DOHH2 (cell line): ENCODE results near the gene ZNF581.
A peak's percentile ranks its signal among the peaks of the same experiment; 100 is the strongest.

ENCODE experiments used
- H3F3A ChIP-seq: fragments of 200-600 bp; sonication (generic), shearing (Covaris generic); 2 replicates; pipeline ENCODE4 v1.6.0; 2016; ENCODE audit warnings: antibody characterized with exemption, mild to moderate bottlenecking; ENCODE audit not compliant: control insufficient read depth, insufficient read depth
- H3K27ac ChIP-seq: fragments of 200-600 bp; sonication (generic); 2 replicates; pipeline ENCODE4 v1.5.1; 2014; ENCODE audit warnings: low read depth, mild to moderate bottlenecking, low read length, moderate library complexity
- H3K27me3 ChIP-seq: fragments of 200-600 bp; sonication (generic); 2 replicates; pipeline ENCODE4 v1.6.1; 2014; ENCODE audit warnings: mild to moderate bottlenecking, low read length, mixed read lengths; ENCODE audit not compliant: control insufficient read depth
- H3K36me3 ChIP-seq: fragments of 200-600 bp; sonication (generic); 2 replicates; pipeline ENCODE4 v1.6.1; 2014; ENCODE audit warnings: mild to moderate bottlenecking, low read length, moderate library complexity, mixed read lengths; ENCODE audit not compliant: control insufficient read depth
- H3K4me1 ChIP-seq: fragments of 200-600 bp; sonication (generic); 2 replicates; pipeline ENCODE4 v1.6.1; 2014; ENCODE audit warnings: mild to moderate bottlenecking, low read length, mixed read lengths; ENCODE audit not compliant: control insufficient read depth
- H3K4me2 ChIP-seq: fragments of 200-600 bp; sonication (generic); 2 replicates; pipeline ENCODE4 v1.6.0; 2014; ENCODE audit warnings: mild to moderate bottlenecking, low read length, moderate library complexity
- H3K4me3 ChIP-seq: fragments of 200-600 bp; sonication (generic); 2 replicates; pipeline ENCODE4 v1.5.1; 2014; ENCODE audit warnings: mild to moderate bottlenecking, low read length, mixed read lengths
- H3K79me2 ChIP-seq: fragments of 200-600 bp; sonication (generic); 2 replicates; pipeline ENCODE4 v1.6.1; 2014; ENCODE audit warnings: mild to moderate bottlenecking, low read length, mixed read lengths; ENCODE audit not compliant: control insufficient read depth
- H3K9me2 ChIP-seq: fragments of 200-600 bp; sonication (generic); replicated peaks from 2 replicates; pipeline ENCODE4 v1.6.1; 2014; ENCODE audit warnings: mild to moderate bottlenecking, low read length, mixed read lengths; ENCODE audit not compliant: control insufficient read depth
- H3K9me3 ChIP-seq: fragments of 200-600 bp; sonication (generic); 2 replicates; pipeline ENCODE4 v1.6.1; 2014; ENCODE audit warnings: antibody characterized with exemption, low read length, mixed read lengths; ENCODE audit not compliant: control insufficient read depth, insufficient read depth
- H4K20me1 ChIP-seq: fragments of 200-600 bp; sonication (generic); 2 replicates; pipeline ENCODE4 v1.6.0; 2014; ENCODE audit warnings: low read depth, mild to moderate bottlenecking, antibody characterized with exemption, low read length, moderate library complexity; ENCODE audit not compliant: control insufficient read depth, insufficient read depth
- EZH2phosphoT487 ChIP-seq: fragments of 200-600 bp; sonication (generic); IDR thresholded peaks from 2 replicates; pipeline ENCODE4 v1.6.1; 2017; ENCODE audit warnings: borderline replicate concordance, mild to moderate bottlenecking, antibody characterized with exemption, low read length, moderate library complexity, mixed read lengths
- TF ChIP-seq, protein P1 (sequence below): fragments of 200-600 bp; sonication (generic); IDR thresholded peaks from one replicate; pipeline ENCODE4 v1.5.1; 2014; ENCODE audit warnings: antibody characterized with exemption, mild to moderate bottlenecking, low read depth, low read length; ENCODE audit not compliant: poor library complexity, severe bottlenecking

Gene ZNF581

DNA sequence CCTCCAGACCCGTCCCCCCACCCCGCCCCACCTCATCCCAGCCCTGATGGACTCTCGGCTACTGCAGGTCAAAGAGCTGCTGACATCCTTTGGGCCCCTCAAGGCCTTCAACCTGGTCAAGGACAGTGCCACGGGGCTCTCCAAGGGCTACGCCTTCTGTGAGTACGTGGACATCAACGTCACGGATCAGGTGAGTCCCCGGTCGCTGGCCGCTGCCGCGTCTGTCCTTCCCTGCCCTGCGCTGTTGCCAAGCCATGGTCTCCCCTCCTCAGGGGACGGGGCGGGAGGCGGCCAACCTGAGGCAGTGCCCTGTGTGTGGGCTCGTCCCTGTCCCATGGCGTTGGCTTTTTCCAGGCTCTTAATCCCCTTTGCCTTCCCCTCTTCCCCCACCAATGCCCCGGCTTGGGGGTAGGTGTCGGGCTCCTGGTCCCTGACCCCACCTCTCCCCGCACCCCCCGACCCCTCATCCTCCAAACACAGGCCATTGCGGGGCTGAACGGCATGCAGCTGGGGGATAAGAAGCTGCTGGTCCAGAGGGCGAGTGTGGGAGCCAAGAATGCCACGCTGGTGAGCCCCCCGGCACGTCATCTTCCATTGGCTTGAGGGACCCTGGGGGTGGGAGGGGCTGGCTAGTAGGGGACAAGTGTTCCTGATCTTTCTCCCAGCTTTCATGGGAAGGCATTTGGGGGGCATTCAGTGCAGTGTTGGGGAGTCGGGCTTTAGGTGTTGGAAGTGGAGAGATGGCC lies 25.3 kb downstream of the ZNF581 start:
- Histone ChIP-seq H3K4me1 (peaks cover 28% of the 10 kb centered on the region), H3K9me2 (no peaks in the 10 kb centered on the region), H3K4me3 (no peak overlapping the region), H3K36me3 (peaks cover 89% of the 10 kb centered on the region), H4K20me1 (peaks cover 29% of the 10 kb centered on the region), H3F3A (peaks cover 27% of the 10 kb centered on the region), H3K27me3 (no peaks in the 10 kb centered on the region), H3K9me3 (no peaks in the 10 kb centered on the region), H3K27ac (no peak overlapping the region), H3K79me2 (peaks cover 98% of the 10 kb centered on the region), H3K4me2 (no peak overlapping the region)
- TF ChIP-seq EZH2phosphoT487: no peak
- TF ChIP-seq, protein P1, sequence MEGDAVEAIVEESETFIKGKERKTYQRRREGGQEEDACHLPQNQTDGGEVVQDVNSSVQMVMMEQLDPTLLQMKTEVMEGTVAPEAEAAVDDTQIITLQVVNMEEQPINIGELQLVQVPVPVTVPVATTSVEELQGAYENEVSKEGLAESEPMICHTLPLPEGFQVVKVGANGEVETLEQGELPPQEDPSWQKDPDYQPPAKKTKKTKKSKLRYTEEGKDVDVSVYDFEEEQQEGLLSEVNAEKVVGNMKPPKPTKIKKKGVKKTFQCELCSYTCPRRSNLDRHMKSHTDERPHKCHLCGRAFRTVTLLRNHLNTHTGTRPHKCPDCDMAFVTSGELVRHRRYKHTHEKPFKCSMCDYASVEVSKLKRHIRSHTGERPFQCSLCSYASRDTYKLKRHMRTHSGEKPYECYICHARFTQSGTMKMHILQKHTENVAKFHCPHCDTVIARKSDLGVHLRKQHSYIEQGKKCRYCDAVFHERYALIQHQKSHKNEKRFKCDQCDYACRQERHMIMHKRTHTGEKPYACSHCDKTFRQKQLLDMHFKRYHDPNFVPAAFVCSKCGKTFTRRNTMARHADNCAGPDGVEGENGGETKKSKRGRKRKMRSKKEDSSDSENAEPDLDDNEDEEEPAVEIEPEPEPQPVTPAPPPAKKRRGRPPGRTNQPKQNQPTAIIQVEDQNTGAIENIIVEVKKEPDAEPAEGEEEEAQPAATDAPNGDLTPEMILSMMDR: no peak

- Histone ChIP-seq H3K4me2 (no peak overlapping the region), H3K36me3 (peaks cover 85% of the 10 kb centered on the region), H3K9me3 (no peaks in the 10 kb centered on the region), H3F3A (peaks cover 31% of the 10 kb centered on the region), H3K27ac (no peak overlapping the region), H3K4me1 (peaks cover 34% of the 10 kb centered on the region), H3K4me3 (no peak overlapping the region), H3K79me2 (peaks cover 94% of the 10 kb centered on the region), H3K27me3 (no peaks in the 10 kb centered on the region), H4K20me1 (peaks cover 26% of the 10 kb centered on the region), H3K9me2 (no peaks in the 10 kb centered on the region)
- TF ChIP-seq, protein P1: no peak
- TF ChIP-seq EZH2phosphoT487: no peak
Observed at GRCh38 chr19:55669418-55670279, 26.2 kb downstream of the ZNF581 start.

DNA sequence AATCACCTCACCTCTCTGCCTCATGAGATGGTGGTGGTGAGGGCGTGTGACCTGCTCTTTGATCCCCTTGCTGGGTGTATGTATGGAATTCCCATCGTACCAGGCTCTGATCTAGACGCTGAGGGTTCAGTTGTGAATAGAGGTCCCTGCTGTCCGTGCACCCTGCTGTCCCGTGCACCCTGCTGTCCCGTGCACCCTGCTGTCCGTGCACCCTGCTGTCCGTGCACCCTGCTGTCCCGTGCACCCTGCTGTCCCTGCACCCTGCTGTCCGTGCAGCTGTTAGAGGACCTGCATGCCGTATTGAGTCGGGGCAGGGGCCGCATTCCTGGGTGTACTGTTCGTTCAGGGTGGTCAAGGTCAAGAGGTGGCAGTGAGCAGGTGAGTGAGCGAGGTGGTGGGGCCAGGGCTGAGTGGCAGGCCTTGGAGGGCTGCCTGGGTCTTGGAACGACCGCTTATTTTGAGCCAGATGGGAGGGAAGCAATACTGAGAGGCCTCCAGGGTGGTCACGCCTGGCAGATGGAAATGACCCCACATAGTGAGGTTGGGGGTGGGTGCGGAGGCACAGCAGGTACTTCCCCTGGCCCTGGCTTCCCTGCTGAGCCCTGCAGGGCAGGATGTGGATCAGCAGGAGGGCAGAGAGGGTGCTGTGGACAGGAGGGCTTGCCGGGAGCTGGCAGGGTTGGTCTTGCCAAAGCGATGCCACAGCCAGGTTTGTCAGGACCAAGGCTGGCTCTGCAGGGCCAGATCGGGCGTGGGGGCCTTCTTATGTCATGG lies 27.0 kb downstream of the ZNF581 start:
- Histone ChIP-seq H3K27ac (no peak overlapping the region), H3K4me1 (peaks cover 35% of the 10 kb centered on the region), H3K4me3 (no peak overlapping the region), H3K79me2 (peaks cover 93% of the 10 kb centered on the region), H3K9me2 (no peaks in the 10 kb centered on the region), H3K4me2 (0 out of 2 replicates have a peak overlapping the region, but pooled peaks have one; percentile 4), H3K36me3 (peaks cover 85% of the 10 kb centered on the region), H3K9me3 (no peaks in the 10 kb centered on the region), H3K27me3 (no peaks in the 10 kb centered on the region), H3F3A (peaks cover 31% of the 10 kb centered on the region), H4K20me1 (peaks cover 26% of the 10 kb centered on the region)
- TF ChIP-seq EZH2phosphoT487: no peak
- TF ChIP-seq, protein P1: no peak
